IPS-20b (cell line): Measurements from ENCODE around the gene RAD51B.

Experiments used
- H3K27ac ChIP-seq: one replicate; pipeline ENCODE4 v1.5.1; 2013; ENCODE audit warnings: low read length
- H3K27me3 ChIP-seq: 2 replicates; pipeline ENCODE4 v1.6.1; 2013; ENCODE audit warnings: mild to moderate bottlenecking, low read length, inconsistent platforms; ENCODE audit not compliant: insufficient read depth
- H3K36me3 ChIP-seq: 2 replicates; pipeline ENCODE4 v1.6.1; 2013; ENCODE audit warnings: low read depth, mild to moderate bottlenecking, inconsistent platforms, low read length, moderate library complexity; ENCODE audit not compliant: insufficient read depth
- H3K4me1 ChIP-seq: 2 replicates; pipeline ENCODE4 v1.6.1; 2013; ENCODE audit warnings: mild to moderate bottlenecking, control low read depth, inconsistent platforms, low read length, moderate library complexity; ENCODE audit not compliant: insufficient read depth
- H3K4me3 ChIP-seq: 2 replicates; pipeline ENCODE4 v1.5.1; 2013; ENCODE audit warnings: mild to moderate bottlenecking, low read length, inconsistent platforms
- H3K9ac ChIP-seq: 2 replicates; pipeline ENCODE4 v1.6.1; 2013; ENCODE audit warnings: low read depth, mild to moderate bottlenecking, inconsistent platforms, low read length, moderate library complexity
- H3K9me3 ChIP-seq: 2 replicates; pipeline ENCODE4 v1.6.1; 2013; ENCODE audit warnings: mild to moderate bottlenecking, low read depth, low read length, inconsistent platforms; ENCODE audit not compliant: insufficient read depth

Gene RAD51B

GRCh38 chr14:68709007-68709406, 889.4 kb downstream of the RAD51B start:
- no peak overlapping the region for H3K4me3 ChIP-seq
- H3K27me3 ChIP-seq: no peaks in the 10 kb centered on the region
- no peaks in the 10 kb centered on the region for H3K9me3 ChIP-seq
- H3K4me1 ChIP-seq: no peaks in the 10 kb centered on the region
- H3K36me3 ChIP-seq: no peaks in the 10 kb centered on the region
- H3K9ac ChIP-seq: no peak overlapping the region
- no peak overlapping the region for H3K27ac ChIP-seq

GRCh38 chr14:68710776-68711175, 891.2 kb downstream of the RAD51B start:
- Histone ChIP-seq H3K27me3 (no peaks in the 10 kb centered on the region), H3K9me3 (no peaks in the 10 kb centered on the region), H3K36me3 (no peaks in the 10 kb centered on the region), H3K27ac (no peak overlapping the region), H3K9ac (no peak overlapping the region), H3K4me1 (no peaks in the 10 kb centered on the region), H3K4me3 (no peak overlapping the region)

GRCh38 chr14:68711561-68712309, 892.2 kb downstream of the RAD51B start:
- Histone ChIP-seq H3K9me3 (no peaks in the 10 kb centered on the region), H3K36me3 (no peaks in the 10 kb centered on the region), H3K9ac (no peak overlapping the region), H3K4me1 (no peaks in the 10 kb centered on the region), H3K27me3 (no peaks in the 10 kb centered on the region), H3K4me3 (no peak overlapping the region), H3K27ac (no peak overlapping the region)

- Histone ChIP-seq H3K4me3 (no peak overlapping the region), H3K9me3 (no peaks in the 10 kb centered on the region), H3K4me1 (no peaks in the 10 kb centered on the region), H3K36me3 (no peaks in the 10 kb centered on the region), H3K9ac (no peak overlapping the region), H3K27ac (no peak overlapping the region), H3K27me3 (no peaks in the 10 kb centered on the region)
These were observed 893.3 kb downstream of the RAD51B start for GRCh38 chr14:68712703-68713370.

GRCh38 chr14:68713782-68714181, 894.2 kb downstream of the RAD51B start:
- Histone ChIP-seq H3K4me3 (no peak overlapping the region), H3K36me3 (no peaks in the 10 kb centered on the region), H3K27me3 (no peaks in the 10 kb centered on the region), H3K27ac (no peak overlapping the region), H3K4me1 (no peaks in the 10 kb centered on the region), H3K9me3 (no peaks in the 10 kb centered on the region), H3K9ac (no peak overlapping the region)

- H3K9me3 ChIP-seq: peaks cover 3% of the 10 kb centered on the region; the same call in 1 of the 2 replicates
- no peaks in the 10 kb centered on the region for H3K36me3 ChIP-seq
- H3K27ac ChIP-seq: no peak overlapping the region
- no peaks in the 10 kb centered on the region for H3K4me1 ChIP-seq
- no peak overlapping the region for H3K4me3 ChIP-seq
- no peak overlapping the region for H3K9ac ChIP-seq
- H3K27me3 ChIP-seq: no peaks in the 10 kb centered on the region
These were observed 895.7 kb downstream of the RAD51B start for GRCh38 chr14:68714991-68715924.

- Histone ChIP-seq H3K9me3 (peaks cover 4% of the 10 kb centered on the region; the same call in 1 of the 2 replicates), H3K4me1 (no peaks in the 10 kb centered on the region), H3K27me3 (no peaks in the 10 kb centered on the region), H3K9ac (no peak overlapping the region), H3K36me3 (no peaks in the 10 kb centered on the region), H3K4me3 (no peak overlapping the region), H3K27ac (no peak overlapping the region)
These were observed 897.1 kb downstream of the RAD51B start for GRCh38 chr14:68716698-68717097.

GRCh38 chr14:68718023-68718990, 898.7 kb downstream of the RAD51B start:
- H3K4me3 ChIP-seq: no peak overlapping the region
- H3K9ac ChIP-seq: no peak overlapping the region
- H3K27ac ChIP-seq: no peak overlapping the region
- H3K36me3 ChIP-seq: no peaks in the 10 kb centered on the region
- H3K9me3 ChIP-seq: peaks cover 4% of the 10 kb centered on the region; the same call in 1 of the 2 replicates
- no peaks in the 10 kb centered on the region for H3K4me1 ChIP-seq
- no peaks in the 10 kb centered on the region for H3K27me3 ChIP-seq

- no peak overlapping the region for H3K4me3 ChIP-seq
- H3K27ac ChIP-seq: no peak overlapping the region
- H3K36me3 ChIP-seq: no peaks in the 10 kb centered on the region
- no peaks in the 10 kb centered on the region for H3K4me1 ChIP-seq
- H3K9ac ChIP-seq: no peak overlapping the region
- H3K9me3 ChIP-seq: peaks cover 4% of the 10 kb centered on the region; the same call in 1 of the 2 replicates
- no peaks in the 10 kb centered on the region for H3K27me3 ChIP-seq
These were observed 900.2 kb downstream of the RAD51B start for GRCh38 chr14:68719634-68720384.

GRCh38 chr14:68722186-68722585, 902.6 kb downstream of the RAD51B start:
- Histone ChIP-seq H3K27ac (no peak overlapping the region), H3K4me3 (no peak overlapping the region), H3K27me3 (no peaks in the 10 kb centered on the region), H3K36me3 (no peaks in the 10 kb centered on the region), H3K9me3 (peaks cover 4% of the 10 kb centered on the region; the same call in 1 of the 2 replicates), H3K9ac (no peak overlapping the region), H3K4me1 (no peaks in the 10 kb centered on the region)
